HG02840 (cell line): Measurements from ENCODE around the gene CUTA.
"Not testable (repeated sequence)": the region's sequence is repeated elsewhere in the genome, so short reads cannot be mapped to it uniquely, and the experiment has no call there.

Experiments
- ATAC-seq: cut with Tn5 transposase; IDR thresholded peaks from one replicate; pipeline ENCODE4 v1.9.1; 2021; ENCODE audit warnings: mild to moderate bottlenecking, moderate library complexity, moderate number of reproducible peaks; ENCODE audit not compliant: unreplicated experiment, low FRiP score

The CUTA gene

GRCh38 chr6:33379184-33379583, 38.7 kb downstream of the CUTA start:
- not testable (repeated sequence) for ATAC-seq

- ATAC-seq = no peak
Measured at GRCh38 chr6:33377171-33377570, 40.7 kb downstream of the CUTA start.

DNA sequence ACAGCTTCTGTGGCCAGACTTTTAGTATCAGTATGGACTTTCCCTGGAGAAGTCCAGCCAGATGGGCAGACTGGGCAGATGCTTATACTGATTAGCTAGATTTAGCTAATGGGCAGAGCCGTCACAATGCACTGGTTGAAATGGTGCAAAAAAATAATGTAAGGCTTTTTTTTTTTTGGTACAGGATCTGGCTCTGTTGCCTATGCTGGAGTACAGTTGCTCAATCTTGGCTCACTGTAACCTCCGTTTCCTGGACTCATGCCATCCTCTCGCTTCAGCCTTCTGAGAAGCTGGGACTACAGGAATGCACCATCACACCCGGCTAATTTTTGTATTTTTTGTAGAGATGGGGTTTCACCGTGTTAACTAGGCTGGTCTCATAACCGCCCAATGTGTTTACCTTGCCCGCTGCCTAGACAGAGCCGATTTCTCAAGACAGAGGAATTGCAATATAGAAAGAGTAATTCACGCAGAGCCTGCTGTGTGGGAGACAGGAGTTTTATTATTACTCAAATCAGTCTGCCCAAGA, 42.7 kb downstream of the CUTA start:
- ATAC-seq = no peak

- no peak for ATAC-seq
Measured at GRCh38 chr6:33373960-33374910, 43.7 kb downstream of the CUTA start.

DNA sequence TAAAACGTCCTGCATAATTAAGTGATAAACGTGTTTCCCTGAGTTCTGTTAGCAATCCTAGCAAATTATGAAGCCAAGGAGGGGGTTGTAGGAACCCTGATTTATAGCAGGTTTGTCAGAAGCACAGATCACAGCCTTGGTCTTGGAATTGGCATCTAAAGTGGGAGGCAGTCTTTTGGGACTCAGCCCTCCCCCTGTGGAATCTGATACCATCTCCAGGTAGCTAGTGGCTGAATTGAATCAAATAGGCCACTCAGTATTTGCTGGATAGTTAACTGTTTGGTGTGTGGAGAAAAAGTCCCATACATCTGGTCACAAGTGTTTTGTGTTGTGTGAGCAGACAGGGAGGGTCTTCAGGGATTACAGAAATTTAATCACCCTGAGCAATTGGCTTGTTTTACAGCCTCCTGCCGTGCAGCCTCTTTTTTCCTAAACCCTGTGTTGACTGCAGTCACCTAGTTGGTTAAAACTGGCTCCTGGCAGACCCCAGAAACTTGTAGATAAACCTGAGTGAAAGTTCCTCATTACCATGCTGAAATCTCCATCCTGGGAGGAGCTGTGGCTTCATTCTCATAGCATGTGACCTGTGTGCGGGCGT, 45.3 kb downstream of the CUTA start:
- ATAC-seq = no peak

GRCh38 chr6:33371901-33372300, 46.0 kb downstream of the CUTA start:
- ATAC-seq = not testable (repeated sequence)

DNA sequence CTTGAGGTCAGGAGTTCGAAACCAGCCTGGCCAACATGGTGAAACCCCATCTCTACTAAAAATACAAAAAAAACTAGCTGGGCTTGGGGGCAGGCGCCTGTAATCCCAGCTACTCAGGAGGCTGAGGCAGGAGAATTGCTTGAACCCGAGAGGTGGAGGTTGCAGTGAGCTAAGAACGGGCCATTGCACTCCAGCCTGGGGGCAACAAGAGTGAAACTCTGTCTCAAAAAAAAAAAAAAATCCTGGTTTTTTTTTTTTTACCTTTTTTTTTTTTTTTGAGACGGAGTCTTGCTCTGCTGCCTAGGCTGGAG, 50.2 kb downstream of the CUTA start:
- not testable (repeated sequence) for ATAC-seq

GRCh38 chr6:33367009-33367714, 50.7 kb downstream of the CUTA start:
- ATAC-seq = no peak
